GM12873 (cell line): ENCODE data around the gene ZNF227.

Experiments
- TF ChIP-seq, protein P1 (sequence below): IDR thresholded peaks from 2 replicates; pipeline ENCODE4 v1.5.1; 2012; ENCODE audit warnings: low read depth, mild to moderate bottlenecking, moderate library complexity, low read length, control low read depth; ENCODE audit not compliant: insufficient read depth; ENCODE audit errors: missing control alignments

The ZNF227 gene

DNA sequence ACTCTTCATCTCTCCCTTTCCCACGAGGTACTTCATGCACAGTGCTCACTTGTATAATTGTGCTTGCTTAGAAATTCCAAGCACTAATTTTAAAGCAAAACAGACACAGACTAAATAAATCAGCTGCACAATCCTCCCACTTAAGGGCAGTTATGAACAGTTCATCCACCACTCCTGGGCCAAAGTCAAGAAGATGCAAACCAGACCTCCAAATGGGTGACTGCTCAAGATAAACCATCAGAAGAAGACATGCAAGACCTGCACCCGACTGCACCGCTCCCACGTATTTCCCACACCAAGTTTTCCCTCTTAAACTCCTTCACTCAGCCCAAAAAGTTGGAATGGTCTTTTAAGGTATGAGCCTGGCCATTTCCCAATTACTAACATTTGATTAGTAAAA, 72.6 kb downstream of the ZNF227 start:
- TF ChIP-seq, protein P1, sequence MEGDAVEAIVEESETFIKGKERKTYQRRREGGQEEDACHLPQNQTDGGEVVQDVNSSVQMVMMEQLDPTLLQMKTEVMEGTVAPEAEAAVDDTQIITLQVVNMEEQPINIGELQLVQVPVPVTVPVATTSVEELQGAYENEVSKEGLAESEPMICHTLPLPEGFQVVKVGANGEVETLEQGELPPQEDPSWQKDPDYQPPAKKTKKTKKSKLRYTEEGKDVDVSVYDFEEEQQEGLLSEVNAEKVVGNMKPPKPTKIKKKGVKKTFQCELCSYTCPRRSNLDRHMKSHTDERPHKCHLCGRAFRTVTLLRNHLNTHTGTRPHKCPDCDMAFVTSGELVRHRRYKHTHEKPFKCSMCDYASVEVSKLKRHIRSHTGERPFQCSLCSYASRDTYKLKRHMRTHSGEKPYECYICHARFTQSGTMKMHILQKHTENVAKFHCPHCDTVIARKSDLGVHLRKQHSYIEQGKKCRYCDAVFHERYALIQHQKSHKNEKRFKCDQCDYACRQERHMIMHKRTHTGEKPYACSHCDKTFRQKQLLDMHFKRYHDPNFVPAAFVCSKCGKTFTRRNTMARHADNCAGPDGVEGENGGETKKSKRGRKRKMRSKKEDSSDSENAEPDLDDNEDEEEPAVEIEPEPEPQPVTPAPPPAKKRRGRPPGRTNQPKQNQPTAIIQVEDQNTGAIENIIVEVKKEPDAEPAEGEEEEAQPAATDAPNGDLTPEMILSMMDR: no peak
